Glutamatergic neuron (in vitro differentiated cells): ENCODE data around the gene KIF6. TPM values are rescaled to one million over a fixed set of nuclear protein-coding genes. Genes with fewer than 3 reads are reported as not detected.

Source experiments
- DNase-seq: peaks from one replicate; pipeline ENCODE4 v3.0.0; 2022
- H3K27ac Mint-ChIP-seq: one replicate; pipeline ENCODE4 v1.8.0; 2020; ENCODE audit warnings: mild to moderate bottlenecking, mixed read lengths, inconsistent platforms; ENCODE audit not compliant: unreplicated experiment
- H3K27me3 Mint-ChIP-seq: one replicate; pipeline ENCODE4 v1.8.0; 2020; ENCODE audit warnings: mild to moderate bottlenecking, moderate library complexity, mixed read lengths, inconsistent platforms; ENCODE audit not compliant: unreplicated experiment
- H3K36me3 Mint-ChIP-seq: one replicate; pipeline ENCODE4 v1.8.0; 2020; ENCODE audit warnings: mild to moderate bottlenecking, mixed read lengths, inconsistent platforms; ENCODE audit not compliant: unreplicated experiment
- H3K4me1 Mint-ChIP-seq: one replicate; pipeline ENCODE4 v1.8.0; 2020; ENCODE audit warnings: mild to moderate bottlenecking, low read depth, mixed read lengths, inconsistent platforms; ENCODE audit not compliant: unreplicated experiment
- H3K4me3 Mint-ChIP-seq: one replicate; pipeline ENCODE4 v1.8.0; 2020; ENCODE audit warnings: mild to moderate bottlenecking, mixed read lengths, inconsistent platforms; ENCODE audit not compliant: unreplicated experiment
- H3K9me3 Mint-ChIP-seq: one replicate; pipeline ENCODE4 v1.8.0; 2020; ENCODE audit warnings: mild to moderate bottlenecking, moderate library complexity, mixed read lengths, inconsistent platforms; ENCODE audit not compliant: unreplicated experiment
- total RNA-seq: library from RNA; stranded (reverse); fragmentation: NEBNext Ultra II Directional; extraction: Animal tissue kit (Norgen Biotek cat#: 25700); gene quantifications from one replicate; pipeline ENCODE4 v1.2.1, GENCODE V29; 2021; ENCODE audit not compliant: unreplicated experiment
- TF ChIP-seq, protein P1 (sequence below): fragments of 200-600 bp; sonication (generic); IDR thresholded peaks from one replicate; pipeline ENCODE4 v1.5.0; 2021; ENCODE audit not compliant: partially characterized antibody, unreplicated experiment

The KIF6 gene
- total RNA-seq, 1 donor from 2014 or later: 1.1 TPM

DNA sequence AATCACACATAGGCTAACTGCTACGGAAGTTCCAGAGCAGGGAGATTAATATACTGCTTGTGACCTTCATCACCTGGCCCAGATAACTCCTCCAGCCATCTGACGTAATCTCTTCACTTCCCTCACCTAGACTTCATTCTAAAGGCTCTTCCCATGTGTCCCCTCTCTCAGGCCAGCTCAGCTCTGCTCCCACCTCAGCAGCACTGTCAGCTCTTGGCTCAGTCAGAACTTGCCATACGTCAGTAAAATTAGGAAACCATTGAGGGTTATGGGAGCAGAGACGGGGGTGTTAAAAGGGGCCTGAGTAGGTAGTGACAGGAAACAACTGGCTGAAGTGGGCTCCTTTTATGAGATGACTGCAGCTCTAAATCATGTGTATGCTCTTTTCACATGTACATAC lies 101.5 kb downstream of the KIF6 start:
- no peaks in the 10 kb centered on the region for H3K36me3 Mint-ChIP-seq
- no peak overlapping the region for H3K4me3 Mint-ChIP-seq
- H3K4me1 Mint-ChIP-seq: no peaks in the 10 kb centered on the region
- H3K27ac Mint-ChIP-seq: no peak overlapping the region
- no peak for DNase-seq
- H3K9me3 Mint-ChIP-seq: no peaks in the 10 kb centered on the region
- TF ChIP-seq, protein P1, sequence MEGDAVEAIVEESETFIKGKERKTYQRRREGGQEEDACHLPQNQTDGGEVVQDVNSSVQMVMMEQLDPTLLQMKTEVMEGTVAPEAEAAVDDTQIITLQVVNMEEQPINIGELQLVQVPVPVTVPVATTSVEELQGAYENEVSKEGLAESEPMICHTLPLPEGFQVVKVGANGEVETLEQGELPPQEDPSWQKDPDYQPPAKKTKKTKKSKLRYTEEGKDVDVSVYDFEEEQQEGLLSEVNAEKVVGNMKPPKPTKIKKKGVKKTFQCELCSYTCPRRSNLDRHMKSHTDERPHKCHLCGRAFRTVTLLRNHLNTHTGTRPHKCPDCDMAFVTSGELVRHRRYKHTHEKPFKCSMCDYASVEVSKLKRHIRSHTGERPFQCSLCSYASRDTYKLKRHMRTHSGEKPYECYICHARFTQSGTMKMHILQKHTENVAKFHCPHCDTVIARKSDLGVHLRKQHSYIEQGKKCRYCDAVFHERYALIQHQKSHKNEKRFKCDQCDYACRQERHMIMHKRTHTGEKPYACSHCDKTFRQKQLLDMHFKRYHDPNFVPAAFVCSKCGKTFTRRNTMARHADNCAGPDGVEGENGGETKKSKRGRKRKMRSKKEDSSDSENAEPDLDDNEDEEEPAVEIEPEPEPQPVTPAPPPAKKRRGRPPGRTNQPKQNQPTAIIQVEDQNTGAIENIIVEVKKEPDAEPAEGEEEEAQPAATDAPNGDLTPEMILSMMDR: no peak
- no peaks in the 10 kb centered on the region for H3K27me3 Mint-ChIP-seq

DNA sequence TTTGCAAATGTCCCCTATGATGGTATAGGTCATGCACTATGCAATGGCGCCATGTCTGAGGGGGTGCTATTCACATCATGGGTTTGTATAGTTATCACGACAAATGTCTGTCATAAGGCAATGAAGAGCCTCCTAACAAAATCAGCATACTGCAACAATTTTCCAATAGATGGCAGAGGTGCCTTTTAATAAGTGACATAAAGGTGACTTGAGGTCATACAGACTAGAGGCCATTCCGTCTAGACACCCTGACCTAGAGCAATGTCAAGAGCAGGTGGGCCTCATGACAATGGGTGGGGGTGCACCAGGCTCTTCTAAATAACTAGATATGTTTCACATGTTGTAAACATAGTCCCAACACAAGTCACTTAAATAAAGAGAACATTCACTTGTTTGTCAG lies 107.7 kb downstream of the KIF6 start:
- DNase-seq: no peak
- Mint-ChIP-seq H3K9me3 (no peaks in the 10 kb centered on the region), H3K4me3 (no peak overlapping the region), H3K4me1 (no peaks in the 10 kb centered on the region), H3K36me3 (no peaks in the 10 kb centered on the region), H3K27me3 (no peaks in the 10 kb centered on the region), H3K27ac (no peak overlapping the region)
- TF ChIP-seq, protein P1: no peak

DNA sequence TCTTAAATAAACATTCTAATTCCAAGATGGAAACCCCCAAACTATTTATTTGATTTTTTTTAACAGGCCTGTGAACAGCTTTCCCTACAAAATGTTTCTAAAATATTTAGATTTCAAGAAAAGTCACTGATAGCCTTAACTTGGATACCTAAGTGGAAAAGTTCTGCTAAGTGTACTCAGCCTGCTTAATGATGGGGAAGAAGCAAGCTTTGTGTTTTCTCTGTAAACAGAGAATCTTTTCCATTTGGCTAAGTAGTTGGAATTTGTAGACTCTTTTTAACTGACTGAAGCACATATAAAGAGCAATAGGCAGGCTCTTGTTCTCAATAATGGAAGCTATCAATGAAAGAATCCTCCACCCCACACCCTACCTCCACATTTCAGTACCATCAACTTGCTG lies 108.2 kb downstream of the KIF6 start:
- no peaks in the 10 kb centered on the region for H3K4me1 Mint-ChIP-seq
- no peak for DNase-seq
- TF ChIP-seq, protein P1: no peak

DNA sequence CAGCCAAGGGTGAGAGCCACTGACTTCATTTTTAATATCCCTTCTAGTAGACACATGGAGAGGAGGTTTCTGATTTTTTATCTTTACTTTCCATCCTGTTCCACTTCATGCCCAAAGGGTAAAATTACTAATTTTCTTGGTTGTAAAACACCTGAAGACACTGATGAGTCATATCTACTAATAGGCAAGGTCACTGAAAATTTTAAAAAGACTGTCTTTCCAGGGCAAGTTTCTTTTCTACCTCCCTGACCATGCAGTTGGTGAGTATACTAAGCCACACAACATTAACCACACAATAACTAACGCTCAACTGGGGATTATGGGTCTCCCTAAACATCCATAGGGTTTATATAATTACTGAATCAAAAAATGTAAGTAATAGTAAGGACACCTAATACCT lies 109.6 kb downstream of the KIF6 start:
- no peaks in the 10 kb centered on the region for H3K27me3 Mint-ChIP-seq
- TF ChIP-seq, protein P1: no peak
- no peaks in the 10 kb centered on the region for H3K9me3 Mint-ChIP-seq
- H3K4me3 Mint-ChIP-seq: no peak overlapping the region
- H3K4me1 Mint-ChIP-seq: no peaks in the 10 kb centered on the region
- no peak overlapping the region for H3K27ac Mint-ChIP-seq
- H3K36me3 Mint-ChIP-seq: no peaks in the 10 kb centered on the region
- DNase-seq: no peak

More for the DNA sequence above, 108.2 kb downstream of the KIF6 start:
- Mint-ChIP-seq H3K4me3 (no peak overlapping the region), H3K9me3 (no peaks in the 10 kb centered on the region), H3K27ac (no peak overlapping the region), H3K36me3 (no peaks in the 10 kb centered on the region), H3K27me3 (no peaks in the 10 kb centered on the region)

DNA sequence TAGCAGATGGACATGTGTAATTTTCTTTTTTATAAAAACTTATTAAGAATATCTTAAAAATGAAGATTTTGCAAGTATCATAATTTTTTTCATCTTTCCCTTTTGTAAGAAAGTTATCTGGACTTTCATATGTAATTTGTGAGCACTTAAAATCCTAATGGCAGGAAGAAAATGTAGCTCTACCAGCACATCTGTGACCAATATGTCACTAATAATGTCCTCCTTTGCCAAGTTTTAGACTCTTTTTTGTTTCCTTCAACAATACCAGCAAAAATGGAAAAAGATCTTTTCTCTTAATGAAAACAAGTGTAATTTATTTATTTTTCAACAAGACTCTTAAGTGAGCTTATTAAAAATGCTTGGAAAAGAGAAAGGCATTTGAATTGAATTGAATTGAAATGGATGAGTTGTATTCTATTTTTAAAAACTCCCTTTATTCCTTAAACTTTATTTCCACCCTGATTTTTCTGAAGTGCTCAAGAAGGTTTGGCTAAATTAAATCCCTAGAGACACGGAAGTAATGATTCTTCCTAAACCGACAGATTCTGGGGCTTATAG lies 110.7 kb downstream of the KIF6 start:
- no peak overlapping the region for H3K27ac Mint-ChIP-seq
- no peaks in the 10 kb centered on the region for H3K27me3 Mint-ChIP-seq
- no peak for DNase-seq
- no peaks in the 10 kb centered on the region for H3K9me3 Mint-ChIP-seq
- TF ChIP-seq, protein P1: no peak
- H3K36me3 Mint-ChIP-seq: no peaks in the 10 kb centered on the region
- no peak overlapping the region for H3K4me3 Mint-ChIP-seq
- no peaks in the 10 kb centered on the region for H3K4me1 Mint-ChIP-seq
